HG02973 (cell line): ENCODE data around the gene NDE1.
"Not testable (repeated sequence)": the region's sequence is repeated elsewhere in the genome, so short reads cannot be mapped to it uniquely, and the experiment has no call there.

Experiments used
- ATAC-seq: cut with Tn5 transposase; IDR thresholded peaks from one replicate; pipeline ENCODE4 v1.9.1; 2021; ENCODE audit warnings: moderate library complexity; ENCODE audit not compliant: unreplicated experiment

NDE1 gene

GRCh38 chr16:15649727-15650018, 372 bp upstream of the NDE1 start:
- ATAC-seq: no peak

GRCh38 chr16:15650698-15651171, 690 bp downstream of the NDE1 start:
- ATAC-seq: peak; percentile 36

- no peak for ATAC-seq
These were observed 2.4 kb downstream of the NDE1 start for GRCh38 chr16:15652293-15653001.

GRCh38 chr16:15653227-15653626, 3.2 kb downstream of the NDE1 start:
- ATAC-seq: no peak

- ATAC-seq: no peak
These were observed 4.5 kb downstream of the NDE1 start for GRCh38 chr16:15654591-15654990.

- ATAC-seq: not testable (repeated sequence)
These were observed 5.5 kb downstream of the NDE1 start for GRCh38 chr16:15655561-15655960.

DNA sequence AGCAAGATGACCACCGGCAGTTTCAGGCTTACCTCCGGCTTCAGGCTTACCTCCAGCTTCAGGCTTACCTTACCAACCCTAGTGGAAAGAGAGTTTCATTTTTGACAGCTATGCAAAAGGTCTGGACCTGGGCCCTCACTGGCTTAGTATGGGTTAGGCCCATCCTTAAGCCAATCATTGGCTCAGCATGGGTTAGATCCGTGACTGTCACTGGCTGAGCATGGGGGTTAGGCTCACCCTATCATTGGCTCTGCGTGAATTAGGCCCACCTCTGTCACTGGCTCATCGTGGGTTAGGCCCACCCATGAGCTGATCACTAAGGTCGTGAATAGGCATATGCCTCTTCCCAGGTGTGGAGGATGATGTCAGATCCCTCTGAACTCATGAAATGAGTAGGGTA, 8.1 kb downstream of the NDE1 start:
- no peak for ATAC-seq

- ATAC-seq: no peak
These were observed 8.5 kb downstream of the NDE1 start for GRCh38 chr16:15658556-15658955.

DNA sequence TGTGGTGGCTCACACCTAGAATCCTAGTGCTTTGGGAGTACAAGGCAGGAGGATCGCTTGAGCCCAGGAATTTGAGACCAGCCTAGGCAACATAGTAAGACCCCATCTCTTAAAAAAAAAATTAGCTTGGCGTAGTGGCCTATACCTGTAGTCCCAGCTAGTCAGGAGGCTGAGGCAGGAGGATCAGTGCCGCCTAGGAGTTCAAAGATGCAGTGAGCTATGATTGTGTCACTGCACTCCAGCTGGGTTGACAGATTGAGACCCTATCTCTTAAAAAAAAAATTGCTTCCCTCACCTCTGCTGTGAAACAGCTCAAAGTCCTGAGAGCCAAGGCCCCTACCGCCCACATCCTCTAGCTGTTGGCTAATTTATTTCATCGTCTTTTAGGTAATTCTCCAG, 10.2 kb downstream of the NDE1 start:
- no peak for ATAC-seq

DNA sequence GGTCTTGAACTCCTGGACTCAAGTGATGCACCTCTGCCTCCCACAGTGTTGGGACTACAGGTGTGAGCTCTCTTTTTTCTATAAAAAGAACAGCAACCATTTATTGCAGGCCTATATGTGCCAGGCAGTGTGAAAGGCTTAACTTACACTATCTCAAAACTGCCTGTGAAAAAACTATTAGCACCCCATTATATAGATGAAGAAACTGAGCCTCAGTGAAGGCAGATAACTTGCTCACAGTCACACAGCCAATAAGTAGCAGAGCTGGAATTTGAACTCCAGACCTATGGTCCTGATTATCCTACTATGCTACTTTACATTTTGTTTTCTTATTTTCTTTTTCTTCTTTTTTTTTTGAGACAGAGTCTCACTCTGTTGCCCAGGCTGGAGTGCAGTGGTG, 15.1 kb downstream of the NDE1 start:
- no peak for ATAC-seq

DNA sequence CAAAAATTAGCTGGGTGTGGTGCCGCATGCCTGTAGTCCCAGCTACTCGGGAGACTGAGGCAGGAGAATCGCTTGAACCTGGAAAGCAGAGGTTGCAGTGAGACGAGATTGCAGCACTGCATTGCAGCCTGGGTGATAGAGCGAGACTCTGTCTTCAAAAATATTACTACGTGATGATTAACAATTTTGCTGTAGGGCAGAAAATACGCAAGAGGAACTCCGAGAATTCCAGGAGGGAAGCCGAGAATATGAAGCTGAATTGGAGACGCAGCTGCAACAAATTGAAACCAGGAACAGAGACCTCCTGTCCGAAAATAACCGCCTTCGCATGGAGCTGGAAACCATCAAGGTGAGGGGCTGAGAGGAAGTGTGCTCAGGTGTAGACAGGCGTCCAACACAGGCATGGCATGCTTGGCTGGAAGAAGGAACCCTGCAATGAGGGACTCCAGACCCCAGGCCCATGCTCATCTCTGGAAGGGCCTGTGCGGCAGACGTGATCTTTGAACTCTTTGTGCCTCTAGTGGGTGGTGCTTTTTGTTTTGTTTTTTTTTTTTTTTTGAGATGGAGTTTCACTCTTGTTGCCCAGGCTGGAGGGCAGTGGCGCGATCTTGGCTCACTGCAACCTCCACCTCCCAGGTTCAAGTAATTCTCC, 17.2 kb downstream of the NDE1 start:
- ATAC-seq: no peak

- ATAC-seq: no peak
These were observed 21.6 kb downstream of the NDE1 start for GRCh38 chr16:15671530-15672117.

DNA sequence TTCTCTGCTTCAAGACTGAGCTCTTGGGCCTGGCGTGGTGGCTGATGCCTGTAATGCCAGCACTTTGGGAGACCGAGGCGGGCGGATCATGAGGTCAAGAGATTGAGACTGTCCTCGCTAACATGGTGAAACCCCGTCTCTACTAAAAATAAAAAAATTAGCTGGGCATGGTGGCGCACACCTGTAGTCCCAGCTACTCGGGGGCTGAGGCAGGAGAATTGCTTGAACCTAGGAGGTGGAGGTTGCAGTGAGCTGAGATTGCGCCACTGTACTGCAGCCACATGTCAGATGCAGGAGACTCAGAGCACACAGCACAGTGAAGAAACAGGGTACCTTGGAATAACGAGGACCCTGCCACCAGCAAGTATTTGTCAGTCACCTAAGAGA, 22.1 kb downstream of the NDE1 start:
- not testable (repeated sequence) for ATAC-seq

DNA sequence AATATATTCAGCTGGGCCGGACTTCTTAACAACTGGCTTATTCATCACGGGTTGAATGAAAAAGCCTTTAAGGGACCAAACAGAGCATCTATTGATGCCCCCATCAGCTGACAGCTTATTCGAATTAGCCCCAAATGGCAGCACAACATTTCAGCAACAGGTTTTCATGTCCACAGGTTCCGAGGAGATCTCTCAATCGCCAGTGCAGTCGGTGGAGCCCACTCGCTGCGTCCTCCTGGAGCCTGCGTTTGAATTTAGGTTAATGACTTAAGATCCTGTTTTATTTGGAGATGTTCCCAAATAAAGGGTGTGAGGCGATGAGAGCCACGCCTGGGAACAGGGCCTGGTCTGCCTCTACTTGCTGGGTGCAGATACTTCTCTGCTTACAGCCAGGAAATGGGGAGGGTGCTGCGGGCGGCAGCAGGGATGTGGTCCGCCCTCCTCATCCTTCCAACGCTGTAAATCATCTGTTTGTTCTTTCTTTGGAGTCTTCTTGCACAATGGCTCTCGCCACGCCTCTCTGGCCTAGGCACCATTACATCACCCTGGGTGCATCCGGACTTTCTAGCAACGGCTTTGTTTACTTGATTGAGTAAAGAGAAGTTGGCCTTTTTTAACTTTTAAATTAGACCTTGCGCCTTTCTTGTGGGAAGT, 22.6 kb downstream of the NDE1 start:
- no peak for ATAC-seq

DNA sequence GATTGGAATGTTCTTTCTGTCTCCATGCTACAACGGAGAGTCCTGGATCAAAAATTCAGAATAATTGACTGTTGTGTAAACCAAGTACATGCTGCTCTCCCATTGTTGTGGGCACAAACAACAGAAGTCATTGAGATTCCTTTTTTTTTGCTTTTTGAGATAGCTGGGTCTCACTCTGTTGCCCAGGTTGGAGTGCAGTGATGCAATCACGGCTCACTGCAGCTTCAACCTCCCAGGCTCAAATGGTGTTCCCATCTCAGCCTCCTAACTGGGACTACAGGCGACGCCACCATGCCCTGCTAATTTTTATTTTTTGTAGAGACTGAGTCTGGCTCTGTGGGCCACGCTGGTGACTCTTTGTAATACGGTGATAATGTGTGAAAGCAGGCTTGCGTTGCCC, 24.5 kb downstream of the NDE1 start:
- no peak for ATAC-seq

- ATAC-seq: no peak
These were observed 26.5 kb downstream of the NDE1 start for GRCh38 chr16:15676506-15676905.

DNA sequence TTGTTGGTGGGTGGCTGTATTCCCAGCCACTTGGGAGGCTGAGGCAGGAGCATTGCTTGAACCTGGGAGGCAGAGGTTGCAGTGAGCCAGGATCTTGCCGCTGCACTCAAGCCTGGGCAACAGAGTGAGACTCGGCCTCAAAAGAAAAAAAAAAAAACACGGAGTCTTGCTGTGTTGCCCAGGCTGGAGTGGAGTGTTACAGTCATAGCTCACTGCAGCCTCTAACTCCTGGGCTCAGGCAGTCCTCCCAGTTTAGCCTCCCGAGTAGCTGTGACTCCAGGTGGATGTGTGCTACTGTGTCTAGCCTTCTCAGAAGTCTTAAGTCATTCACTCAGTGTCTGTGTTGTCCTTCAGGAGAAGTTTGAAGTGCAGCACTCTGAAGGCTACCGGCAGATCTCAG, 27.4 kb downstream of the NDE1 start:
- ATAC-seq: no peak

- ATAC-seq: no peak
These were observed 32.1 kb downstream of the NDE1 start for GRCh38 chr16:15682105-15682570.

DNA sequence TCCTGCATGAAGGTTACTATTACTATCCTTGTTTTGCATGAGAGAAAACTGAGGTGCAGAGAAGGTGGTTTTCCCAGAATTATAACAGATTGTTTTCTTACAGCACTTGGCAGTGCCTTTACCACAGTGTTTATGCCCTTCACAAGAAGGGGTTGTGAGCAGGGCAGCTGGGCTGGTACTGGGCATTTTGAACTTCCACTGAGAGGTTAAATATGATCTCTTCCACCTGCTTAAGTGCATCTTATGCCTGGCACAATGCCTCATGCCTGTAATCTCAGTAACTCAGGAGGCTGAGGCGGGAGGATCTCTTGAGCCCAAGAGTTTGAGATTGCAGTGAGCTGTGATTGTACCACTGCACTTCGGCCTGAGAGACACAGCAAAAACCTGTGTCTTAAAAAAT, 36.2 kb downstream of the NDE1 start:
- no peak for ATAC-seq

GRCh38 chr16:15689290-15689689, 39.2 kb downstream of the NDE1 start:
- no peak for ATAC-seq

DNA sequence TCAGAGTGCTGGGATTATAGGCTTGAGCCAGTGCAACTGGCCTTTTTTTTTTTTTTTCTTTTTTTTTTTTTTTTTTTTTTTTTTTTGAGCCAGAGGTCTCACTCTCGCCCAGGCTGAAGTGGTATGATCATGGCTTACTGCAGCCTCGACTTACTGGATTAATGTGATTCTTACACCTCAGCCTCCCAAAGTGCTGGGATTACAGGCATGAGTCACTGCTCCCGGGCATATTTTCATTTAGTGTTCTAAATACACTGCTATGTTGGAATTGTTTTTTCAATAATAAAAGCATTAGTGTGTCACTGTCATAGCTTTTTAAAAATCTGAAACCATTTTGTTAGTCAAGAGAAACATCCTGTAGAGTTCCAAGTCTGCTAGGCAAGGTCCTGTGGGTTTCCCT, 40.3 kb downstream of the NDE1 start:
- ATAC-seq: no peak

DNA sequence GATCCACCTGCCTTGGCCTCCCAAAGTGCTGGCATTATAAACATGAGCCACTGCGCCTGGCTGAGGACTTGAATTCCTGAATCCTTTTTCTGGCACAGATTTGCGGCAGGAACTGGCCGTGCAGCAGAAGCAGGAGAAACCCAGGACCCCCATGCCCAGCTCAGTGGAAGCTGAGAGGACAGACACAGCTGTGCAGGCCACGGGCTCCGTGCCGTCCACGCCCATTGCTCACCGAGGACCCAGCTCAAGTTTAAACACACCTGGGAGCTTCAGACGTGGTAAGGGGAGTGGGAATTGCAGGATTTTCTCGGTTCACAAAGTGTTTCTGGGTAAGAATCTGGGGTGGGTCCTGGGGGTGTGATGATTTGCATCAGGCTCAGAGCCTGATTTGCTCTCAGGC, 41.0 kb downstream of the NDE1 start:
- ATAC-seq: no peak
